ENCODE measurements around the gene PDK4. TPM values are rescaled to one million over a fixed set of nuclear protein-coding genes. Genes with fewer than 3 reads are reported as not detected.

PDK4 gene
- total RNA-seq, 1 experiment from 2014 or later = 1.2 TPM

DNA sequence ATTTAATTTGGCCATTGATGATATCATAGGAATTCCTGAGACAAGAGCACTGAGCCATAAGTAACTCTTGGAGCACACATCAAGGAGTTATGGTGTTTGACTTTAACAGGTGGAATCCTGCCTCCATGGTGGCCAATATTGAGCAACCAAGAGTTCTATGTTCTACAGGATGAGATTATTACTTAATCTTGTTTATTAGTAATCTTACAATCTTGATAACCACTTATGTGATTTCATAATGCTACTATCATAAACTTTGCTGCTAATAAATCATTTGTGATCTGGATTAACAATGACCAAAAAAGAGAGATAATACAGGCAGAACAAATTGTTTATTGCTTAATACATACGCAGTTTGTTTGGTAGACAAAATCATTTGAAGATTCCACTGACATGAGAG is 27.5 kb upstream of the PDK4 start:
- Mint-ChIP-seq H3K4me1 (ENCODE audit: insufficient read depth, unreplicated experiment) (peaks cover 5% of the 10 kb centered on the region), H3K9me3 (ENCODE audit: unreplicated experiment) (no peaks in the 10 kb centered on the region), H3K36me3 (ENCODE audit: insufficient read depth, unreplicated experiment) (no peaks in the 10 kb centered on the region), H3K4me3 (ENCODE audit: unreplicated experiment) (no peak overlapping the region), H3K27me3 (ENCODE audit: insufficient read depth, unreplicated experiment) (no peaks in the 10 kb centered on the region), H3K27ac (ENCODE audit: low read depth, unreplicated experiment) (no peak overlapping the region)
- POLR2A ChIA-PET = interaction anchor here (1.4 kb wide), 1 partner anchor 18 kb away, joined by 3 read pairs; no protein-coding TSS in a partner anchor
- CTCF ChIA-PET = interaction anchor here (0.8 to 2.2 kb wide), 4 partner anchors 14 to 68 kb away, joined by 3 to 6 read pairs (median 3); no protein-coding TSS in a partner anchor
- TF ChIP-seq, protein P1, sequence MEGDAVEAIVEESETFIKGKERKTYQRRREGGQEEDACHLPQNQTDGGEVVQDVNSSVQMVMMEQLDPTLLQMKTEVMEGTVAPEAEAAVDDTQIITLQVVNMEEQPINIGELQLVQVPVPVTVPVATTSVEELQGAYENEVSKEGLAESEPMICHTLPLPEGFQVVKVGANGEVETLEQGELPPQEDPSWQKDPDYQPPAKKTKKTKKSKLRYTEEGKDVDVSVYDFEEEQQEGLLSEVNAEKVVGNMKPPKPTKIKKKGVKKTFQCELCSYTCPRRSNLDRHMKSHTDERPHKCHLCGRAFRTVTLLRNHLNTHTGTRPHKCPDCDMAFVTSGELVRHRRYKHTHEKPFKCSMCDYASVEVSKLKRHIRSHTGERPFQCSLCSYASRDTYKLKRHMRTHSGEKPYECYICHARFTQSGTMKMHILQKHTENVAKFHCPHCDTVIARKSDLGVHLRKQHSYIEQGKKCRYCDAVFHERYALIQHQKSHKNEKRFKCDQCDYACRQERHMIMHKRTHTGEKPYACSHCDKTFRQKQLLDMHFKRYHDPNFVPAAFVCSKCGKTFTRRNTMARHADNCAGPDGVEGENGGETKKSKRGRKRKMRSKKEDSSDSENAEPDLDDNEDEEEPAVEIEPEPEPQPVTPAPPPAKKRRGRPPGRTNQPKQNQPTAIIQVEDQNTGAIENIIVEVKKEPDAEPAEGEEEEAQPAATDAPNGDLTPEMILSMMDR (IDR thresholded peaks at IDR 0.05; ENCODE audit: unreplicated experiment) = no peak
- intact Hi-C loops (cut with micrococcal nuclease) = no loop called here
- no TSS peak for BruUV-seq (replicated peaks)
- DNase-seq (ENCODE audit: unreplicated experiment) = no peak

DNA sequence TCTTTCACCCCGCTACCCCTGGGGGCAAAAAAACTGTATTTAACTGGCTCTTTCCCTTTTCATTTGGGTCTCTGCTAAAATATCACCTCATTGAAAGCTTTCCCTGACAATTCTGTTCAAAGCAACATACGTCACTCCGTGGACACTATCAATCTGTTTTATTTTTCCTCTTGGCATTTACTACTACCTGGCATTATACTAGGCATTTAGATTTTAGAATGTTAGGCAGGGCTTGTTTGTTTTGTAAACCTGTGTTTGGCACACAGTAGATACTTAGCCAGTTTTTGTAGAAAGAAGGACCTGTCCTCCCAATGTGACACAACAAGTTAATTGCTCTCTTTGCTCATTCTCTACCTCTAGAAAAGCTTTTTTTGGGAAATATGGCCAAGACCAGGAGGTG is 26.5 kb upstream of the PDK4 start:
- no peaks in the 10 kb centered on the region for H3K9me3 Mint-ChIP-seq (ENCODE audit: unreplicated experiment)
- TF ChIP-seq, protein P1 (IDR thresholded peaks at IDR 0.05; ENCODE audit: unreplicated experiment) = no peak
- no TSS peak for BruUV-seq (replicated peaks)
- POLR2A ChIA-PET = interaction anchor here (1.1 kb wide), 1 partner anchor 14 kb away, joined by 3 read pairs; no protein-coding TSS in a partner anchor
- H3K36me3 Mint-ChIP-seq (ENCODE audit: insufficient read depth, unreplicated experiment) = no peaks in the 10 kb centered on the region
- no peak overlapping the region for H3K4me3 Mint-ChIP-seq (ENCODE audit: unreplicated experiment)
- intact Hi-C loops (cut with micrococcal nuclease) = no loop called here
- no peaks in the 10 kb centered on the region for H3K4me1 Mint-ChIP-seq (ENCODE audit: insufficient read depth, unreplicated experiment)
- DNase-seq (ENCODE audit: unreplicated experiment) = no peak
- H3K27me3 Mint-ChIP-seq (ENCODE audit: insufficient read depth, unreplicated experiment) = no peaks in the 10 kb centered on the region
- H3K27ac Mint-ChIP-seq (ENCODE audit: low read depth, unreplicated experiment) = no peak overlapping the region
- CTCF ChIA-PET = interaction anchor here (0.6 to 2.2 kb wide), 8 partner anchors 13 to 111 kb away, joined by 3 to 6 read pairs (median 3); no protein-coding TSS in a partner anchor

DNA sequence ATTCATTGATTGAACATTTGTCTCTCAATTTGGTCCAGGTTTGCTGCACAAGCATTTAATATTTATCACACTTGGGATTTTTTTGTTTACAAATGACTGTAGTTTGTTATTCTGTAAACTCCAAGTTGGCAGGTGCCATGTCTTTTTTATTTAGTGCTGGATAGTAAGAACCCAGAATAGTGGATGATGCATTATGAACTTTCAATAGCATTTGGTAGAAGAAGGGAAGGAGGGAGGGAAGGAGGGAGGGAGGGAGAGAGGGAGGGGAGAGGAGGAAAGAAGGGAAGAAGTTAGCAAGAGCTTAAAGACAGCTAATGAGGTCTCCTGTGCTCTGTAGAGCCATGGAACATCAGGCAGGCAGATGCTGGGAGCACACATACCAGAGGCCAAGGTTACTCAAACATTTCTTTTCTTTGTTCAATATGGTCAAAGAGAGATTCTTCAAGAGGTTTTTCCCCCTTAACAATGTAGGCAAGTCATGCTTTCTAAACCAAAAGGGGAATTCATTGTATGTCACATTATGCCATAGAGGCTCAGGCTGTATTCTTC is 25.8 kb upstream of the PDK4 start:
- TF ChIP-seq, protein P1 (IDR thresholded peaks at IDR 0.05; ENCODE audit: unreplicated experiment) = no peak
- CTCF ChIA-PET = interaction anchor here (0.7 to 2.2 kb wide), 4 partner anchors 66 to 110 kb away, joined by 3 to 6 read pairs (median 4); no protein-coding TSS in a partner anchor
- POLR2A ChIA-PET = interaction anchor here (0.7 kb wide), 1 partner anchor 25 kb away, joined by 3 read pairs; no protein-coding TSS in a partner anchor
- Mint-ChIP-seq H3K9me3 (ENCODE audit: unreplicated experiment) (no peaks in the 10 kb centered on the region), H3K27ac (ENCODE audit: low read depth, unreplicated experiment) (no peak overlapping the region), H3K4me3 (ENCODE audit: unreplicated experiment) (no peak overlapping the region), H3K36me3 (ENCODE audit: insufficient read depth, unreplicated experiment) (no peaks in the 10 kb centered on the region), H3K4me1 (ENCODE audit: insufficient read depth, unreplicated experiment) (no peaks in the 10 kb centered on the region), H3K27me3 (ENCODE audit: insufficient read depth, unreplicated experiment) (no peaks in the 10 kb centered on the region)
- no TSS peak for BruUV-seq (replicated peaks)
- no peak for DNase-seq (ENCODE audit: unreplicated experiment)
- intact Hi-C loops (cut with micrococcal nuclease) = no loop called here

DNA sequence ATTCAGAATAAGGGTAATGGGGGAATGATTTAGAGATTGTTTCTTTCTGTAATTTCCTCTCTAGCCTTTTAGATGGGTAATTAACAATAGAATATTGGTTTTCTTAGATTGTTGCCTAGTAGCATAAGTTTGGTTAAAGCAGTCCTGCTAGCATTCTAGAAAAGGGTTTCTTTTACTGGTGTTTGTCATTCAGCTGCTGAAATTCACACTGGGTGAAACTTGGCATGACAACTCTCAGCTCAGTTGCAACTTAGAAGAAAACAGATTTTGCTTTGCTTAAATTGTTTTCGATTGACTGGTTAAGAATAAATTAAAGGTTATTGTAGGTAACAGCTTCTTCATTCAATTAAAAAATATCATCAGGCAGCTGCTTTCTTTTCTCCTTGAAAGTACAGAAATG is 25.1 kb upstream of the PDK4 start:
- no peak for DNase-seq (ENCODE audit: unreplicated experiment)
- Mint-ChIP-seq H3K27ac (ENCODE audit: low read depth, unreplicated experiment) (no peak overlapping the region), H3K4me3 (ENCODE audit: unreplicated experiment) (no peak overlapping the region), H3K27me3 (ENCODE audit: insufficient read depth, unreplicated experiment) (no peaks in the 10 kb centered on the region), H3K9me3 (ENCODE audit: unreplicated experiment) (no peaks in the 10 kb centered on the region), H3K36me3 (ENCODE audit: insufficient read depth, unreplicated experiment) (no peaks in the 10 kb centered on the region), H3K4me1 (ENCODE audit: insufficient read depth, unreplicated experiment) (no peaks in the 10 kb centered on the region)
- ChIA-PET CTCF (interaction anchor here (0.6 to 1.6 kb wide), 3 partner anchors 33 to 110 kb away, joined by 3 to 5 read pairs (median 3); no protein-coding TSS in a partner anchor), POLR2A (interaction anchor here (0.7 to 1.1 kb wide), 3 partner anchors 10 to 26 kb away, joined by 3 read pairs; no protein-coding TSS in a partner anchor)
- TF ChIP-seq, protein P1 (IDR thresholded peaks at IDR 0.05; ENCODE audit: unreplicated experiment) = no peak
- no TSS peak for BruUV-seq (replicated peaks)
- intact Hi-C loops (cut with micrococcal nuclease) = no loop called here
